Suppressor macrophage treated with lipopolysaccharide for 1 hour (primary cell): ENCODE measurements around the gene GINS2.

ENCODE experiments used
- DNase-seq, 3 donors: peaks; one replicate each; pipeline ENCODE4 v3.0.0-alpha.2; 2020 to 2022

GINS2 gene

DNA sequence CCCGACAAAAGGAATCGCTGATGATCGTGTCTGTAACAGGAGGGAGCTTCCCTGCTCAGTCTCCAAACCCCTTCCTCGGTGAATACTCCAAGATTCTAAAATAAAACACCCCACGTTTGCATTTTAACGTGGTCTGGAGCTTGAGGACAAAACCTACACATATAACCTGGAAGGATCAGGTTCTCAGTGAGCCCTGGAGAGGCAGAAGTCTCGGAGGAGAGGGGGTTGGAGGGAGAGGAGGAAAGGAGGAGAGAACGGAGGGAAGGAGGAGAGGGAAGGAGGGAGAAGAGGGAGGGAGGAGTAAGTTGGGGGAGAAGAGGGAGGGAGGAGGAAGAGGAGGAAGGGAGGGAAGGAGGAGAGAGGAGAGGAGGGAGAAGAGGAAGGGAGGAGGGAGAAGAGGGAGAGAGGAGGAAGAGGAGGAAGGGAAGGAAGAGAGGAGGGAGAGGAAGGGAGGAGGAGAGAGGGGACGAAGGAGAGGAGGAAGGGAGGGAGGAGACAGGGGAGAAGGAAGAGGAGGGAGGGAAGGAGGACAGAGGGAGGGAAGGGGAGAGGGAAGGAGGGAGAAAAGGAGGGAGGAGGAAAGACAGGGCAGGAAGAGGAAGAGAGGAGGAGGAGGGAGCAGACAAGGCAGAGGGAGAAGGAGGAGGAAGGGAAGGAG, 27.4 kb upstream of the GINS2 start:
- no peak for DNase-seq

DNA sequence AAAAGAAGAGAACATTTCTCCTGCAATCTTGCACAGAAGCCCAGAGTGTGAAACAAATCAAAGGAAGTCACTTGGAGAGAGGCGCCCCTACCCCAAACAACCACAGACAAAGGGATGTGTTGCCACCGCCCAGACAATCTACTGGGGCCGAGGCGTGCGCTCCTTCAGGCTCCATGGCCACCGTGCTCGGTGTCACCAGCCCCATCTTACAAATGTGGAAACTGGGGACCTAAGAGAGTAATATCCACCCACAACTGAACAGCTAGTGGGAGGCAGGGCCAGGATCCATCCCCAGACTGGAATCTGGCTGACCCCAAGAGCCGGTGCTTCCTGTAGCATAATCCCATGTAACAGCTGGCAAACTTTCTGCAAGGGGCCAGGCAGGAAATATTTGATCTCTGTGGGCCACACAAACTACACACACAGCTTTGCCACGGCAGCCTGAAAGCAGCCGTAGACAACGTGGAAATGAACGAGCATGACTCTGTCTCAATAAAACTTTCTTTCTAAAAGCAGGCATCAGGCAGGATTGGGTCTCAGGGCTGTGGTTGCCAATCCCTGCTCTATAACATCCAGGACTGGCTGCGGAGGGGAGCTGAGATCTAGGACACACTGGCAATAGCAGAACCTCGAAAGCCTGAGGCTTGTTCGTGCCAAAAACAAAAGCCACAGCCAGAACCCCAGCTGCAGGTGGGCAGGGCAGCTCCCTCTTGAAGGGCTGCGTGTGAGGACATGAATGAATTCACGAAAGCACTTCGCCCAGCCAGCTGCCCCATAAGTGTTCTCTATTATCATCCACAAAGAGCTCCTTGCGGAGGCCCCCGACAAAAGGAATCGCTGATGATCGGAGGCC, 26.6 kb upstream of the GINS2 start:
- no peak for DNase-seq

- no peak for DNase-seq
Measured at GRCh38 chr16:85712801-85713200, 24.0 kb upstream of the GINS2 start.

- DNase-seq = peak in 2 of 3 donors; percentile 26 to 40
Measured at GRCh38 chr16:85711982-85712587, 23.3 kb upstream of the GINS2 start.

GRCh38 chr16:85710732-85711131, 22.0 kb upstream of the GINS2 start:
- DNase-seq = no peak

DNA sequence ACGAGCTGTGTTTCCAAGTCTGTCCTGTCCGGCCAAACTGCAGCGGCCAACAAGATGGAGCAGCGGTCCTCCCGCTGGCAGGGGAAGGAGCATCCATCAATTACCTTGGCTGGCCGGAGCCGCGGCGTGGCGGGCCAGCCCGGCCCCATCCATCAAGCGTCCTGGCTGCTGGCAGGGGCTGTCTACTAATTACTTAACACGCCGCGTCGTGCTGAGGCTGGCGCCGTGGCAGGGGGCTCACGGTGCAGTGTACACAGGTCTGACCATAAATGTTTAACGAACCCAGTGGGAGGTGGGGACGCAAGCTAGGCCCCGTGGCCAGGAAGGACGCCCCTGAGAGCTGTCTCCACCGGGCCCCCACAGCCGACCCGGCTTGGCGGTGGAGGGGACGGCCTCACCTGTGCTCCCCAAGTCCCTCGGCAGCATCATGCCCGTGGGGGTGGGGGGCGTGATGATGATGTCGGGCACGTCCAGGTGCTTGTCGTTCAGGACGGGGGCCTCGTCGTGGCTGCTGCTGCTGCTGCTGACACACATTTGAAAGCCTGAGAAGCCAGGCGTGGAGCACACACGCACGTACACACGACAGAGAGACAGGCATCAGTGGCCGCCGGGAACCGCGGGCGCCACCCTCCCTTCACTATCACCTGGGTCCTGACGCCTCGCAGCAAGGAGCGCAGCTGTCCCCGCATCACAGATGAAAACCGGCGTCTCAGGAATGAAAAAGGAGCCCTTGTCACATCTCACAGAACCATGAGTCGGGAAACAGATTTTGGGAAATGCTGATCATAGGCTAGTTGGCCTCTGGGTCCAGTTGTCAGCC, 21.2 kb upstream of the GINS2 start:
- no peak for DNase-seq

GRCh38 chr16:85708338-85708737, 19.6 kb upstream of the GINS2 start:
- DNase-seq = no peak

DNA sequence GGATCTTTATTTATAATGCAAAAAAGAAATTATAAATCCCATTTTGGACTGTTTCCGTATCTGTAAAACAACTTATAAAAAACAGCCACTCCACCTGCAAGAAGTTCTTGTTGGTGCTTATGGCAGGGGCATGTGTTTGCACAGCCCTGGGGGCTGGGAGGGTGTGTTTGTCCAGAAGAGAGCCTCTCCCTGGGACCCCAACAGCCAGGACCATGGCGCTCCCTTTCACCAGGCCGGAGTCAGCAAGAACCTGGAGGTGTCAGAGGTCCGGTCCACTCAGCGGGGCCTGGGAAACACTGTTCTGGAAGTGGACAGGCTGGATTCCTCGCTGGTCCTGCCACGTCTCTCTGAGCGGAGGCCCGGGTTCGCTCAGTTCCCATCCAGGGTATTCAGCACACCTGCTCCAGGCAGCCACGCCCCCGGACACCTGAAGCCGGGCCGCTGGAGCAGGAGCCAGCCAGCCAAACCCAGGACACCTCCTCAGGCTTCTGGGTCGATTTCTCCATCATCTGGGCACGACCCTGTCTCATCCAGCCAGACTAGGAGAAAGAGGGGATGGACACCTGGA, 18.9 kb upstream of the GINS2 start:
- DNase-seq = no peak

- DNase-seq = no peak
Measured at GRCh38 chr16:85706449-85707034, 17.8 kb upstream of the GINS2 start.

- DNase-seq = no peak
Measured at GRCh38 chr16:85704900-85705846, 16.4 kb upstream of the GINS2 start.

- no peak for DNase-seq
Measured at GRCh38 chr16:85704011-85704410, 15.3 kb upstream of the GINS2 start.

GRCh38 chr16:85699628-85700027, 10.9 kb upstream of the GINS2 start:
- DNase-seq = peak; percentile 82 to 85 (median 84)

DNA sequence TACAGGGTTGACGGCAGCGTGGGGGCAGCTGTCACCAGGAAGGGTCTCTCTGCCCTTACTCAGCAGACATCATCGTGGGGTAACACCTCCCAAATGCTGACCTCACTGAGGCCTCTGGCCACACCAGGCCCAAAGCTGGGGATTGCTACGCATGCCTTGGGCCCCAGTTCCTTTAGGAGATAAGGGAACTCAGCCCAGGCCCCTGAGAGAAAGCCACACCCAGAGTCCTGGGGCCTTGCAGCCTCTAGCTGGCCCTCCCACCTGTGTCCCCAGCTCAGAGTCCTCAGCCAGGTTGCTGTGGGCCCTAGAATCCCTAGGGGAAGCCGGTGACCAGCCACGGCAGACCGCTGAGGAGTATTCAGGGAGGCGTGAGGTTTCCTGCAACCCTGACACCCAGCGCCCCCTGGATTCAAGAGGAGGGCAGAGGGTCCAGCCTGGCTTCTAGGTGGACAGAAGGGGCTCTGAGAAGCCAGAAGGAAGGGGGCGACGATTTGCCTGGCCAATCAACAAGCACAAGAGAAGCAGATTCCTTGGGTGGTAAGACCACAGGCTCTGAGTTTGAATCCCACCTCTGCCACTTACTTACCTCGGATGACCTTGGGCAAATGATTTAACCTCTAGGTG, 10.3 kb upstream of the GINS2 start:
- no peak for DNase-seq

GRCh38 chr16:85698459-85698891, 9.7 kb upstream of the GINS2 start:
- no peak for DNase-seq

GRCh38 chr16:85697431-85697830, 8.7 kb upstream of the GINS2 start:
- DNase-seq = no peak

DNA sequence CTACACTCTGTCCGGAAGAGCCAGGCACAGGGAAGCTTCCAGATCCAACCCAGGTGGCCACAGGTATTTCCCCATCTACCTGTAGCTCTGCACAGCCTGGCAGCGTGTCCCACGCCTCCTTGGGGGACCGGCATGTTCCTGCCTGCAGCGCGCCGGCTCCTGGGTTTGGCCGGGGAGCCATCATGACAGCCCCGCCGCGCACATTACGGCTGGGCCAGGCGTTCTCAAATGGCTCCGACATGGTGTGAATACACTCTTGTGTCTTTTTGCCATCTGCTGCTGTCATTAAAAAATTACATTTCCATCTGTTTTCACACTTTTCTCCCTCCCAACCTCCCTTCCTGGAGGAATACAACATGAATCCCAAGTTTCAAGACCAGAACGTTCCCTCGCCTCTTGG, 8.0 kb upstream of the GINS2 start:
- no peak for DNase-seq

DNA sequence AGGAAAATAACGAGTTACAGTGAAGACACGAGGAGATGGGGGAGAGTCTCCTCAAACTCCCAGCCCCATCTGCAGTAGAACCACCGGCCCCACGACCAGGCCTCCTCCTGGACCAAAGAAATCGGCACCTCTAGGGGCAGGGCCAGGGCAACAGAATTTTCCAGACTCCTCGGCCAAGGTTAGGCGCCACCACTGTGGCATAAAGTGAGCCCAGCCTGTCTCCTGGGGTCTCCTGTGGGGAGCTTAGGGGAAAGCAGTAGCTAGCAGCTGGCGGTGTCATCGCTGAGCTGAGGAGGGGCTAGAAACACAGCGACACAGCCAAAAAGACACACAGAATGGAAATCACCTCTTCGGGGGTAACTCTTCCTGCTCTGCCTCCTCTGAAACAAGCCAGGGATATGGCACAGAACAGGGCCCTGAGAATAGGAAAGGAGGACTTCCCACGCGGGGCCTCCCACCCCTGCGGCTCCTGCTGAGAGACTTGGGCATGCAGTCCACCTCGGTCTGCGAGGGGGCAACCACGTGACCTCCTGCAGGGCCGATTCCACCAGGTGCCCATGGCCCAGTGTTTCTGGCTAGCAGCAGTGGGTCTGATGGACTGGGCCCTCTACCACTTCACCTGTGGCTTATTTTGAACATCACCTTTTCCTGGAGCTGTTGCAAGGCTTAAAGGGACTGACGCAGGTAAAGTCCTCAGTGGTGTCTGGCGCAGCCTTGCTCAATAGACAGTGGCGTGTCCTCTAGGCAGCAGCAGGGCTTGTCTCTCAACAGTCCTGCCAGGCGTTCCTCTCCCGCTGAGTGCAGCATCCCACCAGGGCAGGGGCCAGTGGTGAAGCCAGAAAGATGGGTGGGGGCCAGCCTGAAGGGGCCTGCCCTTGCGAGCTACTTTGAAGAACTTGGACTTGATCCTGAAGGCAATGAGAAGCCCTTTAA, 6.7 kb upstream of the GINS2 start:
- DNase-seq = no peak

DNA sequence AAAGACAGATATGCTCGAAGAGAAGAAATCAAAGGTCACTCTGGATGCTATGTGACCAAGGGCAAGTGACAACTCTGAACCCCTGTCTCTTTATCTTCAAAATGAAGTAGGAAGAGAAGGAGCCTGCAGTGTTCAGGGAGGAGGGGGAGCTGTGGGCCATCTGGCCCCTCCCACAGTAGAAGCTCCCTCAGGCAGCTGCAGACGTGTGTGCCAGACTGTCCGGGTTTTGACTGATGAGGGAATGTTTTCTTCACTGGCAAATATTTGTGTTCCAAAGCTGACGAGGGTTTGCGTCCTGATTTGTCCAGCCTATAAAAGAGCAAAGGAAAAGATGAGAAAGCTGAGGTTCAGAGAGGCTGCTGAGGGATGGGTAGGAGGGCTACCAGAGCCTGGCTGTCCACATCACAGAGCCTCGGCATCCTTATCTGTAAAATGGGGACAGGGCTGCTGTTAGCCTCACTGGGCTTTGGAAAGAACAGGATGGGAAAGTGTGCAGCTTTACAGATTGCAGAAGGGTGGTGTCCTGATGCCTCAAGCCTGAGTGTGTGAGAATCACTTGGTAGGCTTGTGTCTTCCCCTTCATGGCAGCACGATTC, 1.8 kb upstream of the GINS2 start:
- DNase-seq = no peak

DNA sequence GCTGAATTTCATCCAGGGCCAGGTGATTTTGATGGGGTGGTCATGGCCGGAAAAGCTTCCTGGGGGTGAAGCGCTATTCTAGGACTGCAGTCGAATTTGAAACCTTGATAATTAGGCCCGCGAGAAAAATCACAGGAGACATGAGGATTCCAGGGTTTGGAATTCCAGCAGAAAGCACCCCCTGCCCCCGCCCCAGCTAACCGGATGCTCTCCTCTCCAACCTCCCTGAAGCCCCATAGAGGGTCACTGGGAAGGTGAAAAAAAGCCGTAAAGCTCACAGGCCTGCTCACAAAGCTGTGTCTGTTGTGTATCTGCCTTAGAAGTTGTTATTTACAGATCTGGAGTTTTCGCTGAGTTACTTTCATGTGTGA, 1.2 kb upstream of the GINS2 start:
- DNase-seq = no peak
